ENCODE measurements around the gene TUBGCP5. TPM values are rescaled to one million over a fixed set of nuclear protein-coding genes. Genes with fewer than 3 reads are reported as not detected.
"Not testable (repeated sequence)": the region's sequence is repeated elsewhere in the genome, so short reads cannot be mapped to it uniquely, and the experiment has no call there.

The TUBGCP5 gene
- total RNA-seq: 14.4 to 22.8 TPM (median 14.6 TPM) in 3 replicates
- long read RNA-seq, transcript TUBGCP5-205 (23 exons, 3,849 nt): major isoform, 21 of 40 reads
- long read RNA-seq, partial matches to known transcripts: 5 of 40 reads
- long read RNA-seq, other reads (novel, unspliced or antisense): 13 of 40 reads

GRCh38 chr15:23039143-23039916 is at the start of gene TUBGCP5:
TUBGCP5 (minus strand) TSS chr15:23039569; CDS start chr15:23039543, 26 bp downstream.
- Mint-ChIP-seq H3K36me3 (ENCODE audit: low read depth) (peaks cover 6% of the 10 kb centered on the region), H3K27me3 (ENCODE audit: low read depth) (no peaks in the 10 kb centered on the region), H3K27ac (ENCODE audit: unreplicated experiment) (peak within 1 kb of the TSS; percentile 95), H3K4me1 (ENCODE audit: low read depth) (peaks cover 18% of the 10 kb centered on the region), H3K4me3 (ENCODE audit: unreplicated experiment) (peak within 1 kb of the TSS; percentile 87), H3K9me3 (ENCODE audit: low read depth) (no peaks in the 10 kb centered on the region)
- peak; percentile 99 for DNase-seq (ENCODE audit: low spot score)
- peak; percentile 70 for TF ChIP-seq CTCF (IDR thresholded peaks at IDR 0.05)

- no peaks in the 10 kb centered on the region for H3K9me3 Mint-ChIP-seq (ENCODE audit: low read depth)
- no peaks in the 10 kb centered on the region for H3K36me3 Mint-ChIP-seq (ENCODE audit: low read depth)
- no peaks in the 10 kb centered on the region for H3K4me1 Mint-ChIP-seq (ENCODE audit: low read depth)
- TF ChIP-seq CTCF (IDR thresholded peaks at IDR 0.05): no peak
- H3K4me3 Mint-ChIP-seq (ENCODE audit: unreplicated experiment): no peak overlapping the region
- peaks cover 26% of the 10 kb centered on the region for H3K27me3 Mint-ChIP-seq (ENCODE audit: low read depth)
- DNase-seq (ENCODE audit: low spot score): no peak
- H3K27ac Mint-ChIP-seq (ENCODE audit: unreplicated experiment): no peak overlapping the region
Observed at GRCh38 chr15:23083115-23083514, 43.7 kb upstream of the TUBGCP5 start.

GRCh38 chr15:23081996-23082737 is 42.8 kb upstream of the TUBGCP5 start:
- DNase-seq (ENCODE audit: low spot score); H3K4me3 Mint-ChIP-seq (ENCODE audit: unreplicated experiment); H3K27ac Mint-ChIP-seq (ENCODE audit: unreplicated experiment); H3K4me1 Mint-ChIP-seq (ENCODE audit: low read depth); H3K36me3 Mint-ChIP-seq (ENCODE audit: low read depth); H3K9me3 Mint-ChIP-seq (ENCODE audit: low read depth): not testable (repeated sequence)
- H3K27me3 Mint-ChIP-seq (ENCODE audit: low read depth): peaks cover 28% of the 10 kb centered on the region

- H3K27ac Mint-ChIP-seq (ENCODE audit: unreplicated experiment): no peak overlapping the region
- H3K4me1 Mint-ChIP-seq (ENCODE audit: low read depth): no peaks in the 10 kb centered on the region
- no peak for TF ChIP-seq CTCF (IDR thresholded peaks at IDR 0.05)
- H3K27me3 Mint-ChIP-seq (ENCODE audit: low read depth): peaks cover 24% of the 10 kb centered on the region
- no peaks in the 10 kb centered on the region for H3K9me3 Mint-ChIP-seq (ENCODE audit: low read depth)
- DNase-seq (ENCODE audit: low spot score): no peak
- H3K4me3 Mint-ChIP-seq (ENCODE audit: unreplicated experiment): no peak overlapping the region
- no peaks in the 10 kb centered on the region for H3K36me3 Mint-ChIP-seq (ENCODE audit: low read depth)
Observed at GRCh38 chr15:23081271-23081670, 41.9 kb upstream of the TUBGCP5 start.

- DNase-seq (ENCODE audit: low spot score): no peak
- Mint-ChIP-seq H3K4me3 (ENCODE audit: unreplicated experiment) (no peak overlapping the region), H3K4me1 (ENCODE audit: low read depth) (peaks cover under 1% of the 10 kb centered on the region), H3K27me3 (ENCODE audit: low read depth) (peaks cover 16% of the 10 kb centered on the region), H3K36me3 (ENCODE audit: low read depth) (no peaks in the 10 kb centered on the region), H3K27ac (ENCODE audit: unreplicated experiment) (no peak overlapping the region), H3K9me3 (ENCODE audit: low read depth) (no peaks in the 10 kb centered on the region)
- TF ChIP-seq CTCF (IDR thresholded peaks at IDR 0.05): no peak
Observed at GRCh38 chr15:23079766-23080165, 40.4 kb upstream of the TUBGCP5 start.

Data from chondrocyte (in vitro differentiated cells).